OCI-LY3 (cell line): Measurements from ENCODE around the gene MEN1.

Experiments used
- H2AFZ ChIP-seq: fragments of 200-600, 300-600 bp; shearing (Covaris generic); 2 replicates; pipeline ENCODE4 v1.6.0; 2014; ENCODE audit warnings: antibody characterized with exemption, low read depth, low read length
- H3K27ac ChIP-seq: fragments of 200-600, 300-600 bp; sonication (generic); 2 replicates; pipeline ENCODE4 v1.5.1; 2014; ENCODE audit warnings: mild to moderate bottlenecking, low read length, moderate library complexity, mixed read lengths
- H3K27me3 ChIP-seq: fragments of 200-600, 300-600 bp; sonication (generic); 2 replicates; pipeline ENCODE4 v1.6.1; 2014; ENCODE audit warnings: low read depth, low read length, mixed read lengths
- H3K36me3 ChIP-seq: fragments of 200-600, 300-600 bp; sonication (generic); replicated peaks from 2 replicates; pipeline ENCODE3; 2014; ENCODE audit warnings: low read depth, low read length, mixed read lengths
- H3K4me1 ChIP-seq: fragments of 300-600, 200-600 bp; sonication (generic); 2 replicates; pipeline ENCODE4 v1.6.1; 2014; ENCODE audit warnings: low read length, mixed read lengths
- H3K4me2 ChIP-seq: fragments of 200-600, 300-600 bp; sonication (generic); 2 replicates; pipeline ENCODE4 v1.6.1; 2014; ENCODE audit warnings: low read length, mixed read lengths
- H3K4me3 ChIP-seq: fragments of 300-600, 200-600 bp; sonication (generic); 2 replicates; pipeline ENCODE4 v1.5.1; 2014; ENCODE audit warnings: antibody characterized with exemption, mild to moderate bottlenecking, low read length, moderate library complexity
- H3K79me2 ChIP-seq: fragments of 300-600, 200-600 bp; shearing (Covaris generic); 2 replicates; pipeline ENCODE4 v1.6.1; 2014; ENCODE audit warnings: mild to moderate bottlenecking, low read length, mixed read lengths
- H3K9ac ChIP-seq: fragments of 300-600, 200-600 bp; shearing (Covaris generic); 2 replicates; pipeline ENCODE4 v1.6.0; 2014; ENCODE audit warnings: mild to moderate bottlenecking, low read length, moderate library complexity
- H3K9me3 ChIP-seq: fragments of 200-600, 300-600 bp; shearing (Covaris generic); 2 replicates; pipeline ENCODE4 v1.6.1; 2014; ENCODE audit warnings: low read length, mixed read lengths; ENCODE audit not compliant: insufficient read depth
- H4K20me1 ChIP-seq: fragments of 200-600, 300-600 bp; sonication (generic); 2 replicates; pipeline ENCODE4 v1.6.1; 2016; ENCODE audit warnings: low read length, mixed read lengths; ENCODE audit not compliant: insufficient read depth
- EZH2phosphoT487 ChIP-seq: fragments of 200-600 bp; shearing (Covaris generic); IDR thresholded peaks from 2 replicates; pipeline ENCODE4 v1.6.1; 2018; ENCODE audit warnings: antibody characterized with exemption, mixed run types, low read depth
- TF ChIP-seq, protein P1 (sequence below): fragments of 200-600, 300-600 bp; sonication (generic); IDR thresholded peaks from 2 replicates; pipeline ENCODE4 v1.5.1; 2014; ENCODE audit warnings: antibody characterized with exemption, low read length, low read depth

Gene MEN1

GRCh38 chr11:64800303-64801157 lies 9.8 kb downstream of the MEN1 start:
- Histone ChIP-seq H3K79me2 (peaks cover 16% of the 10 kb centered on the region), H3K27ac (no peak overlapping the region), H2AFZ (no peak overlapping the region), H3K4me1 (peaks cover 19% of the 10 kb centered on the region), H3K36me3 (peaks cover 45% of the 10 kb centered on the region), H3K4me2 (no peak overlapping the region), H3K9ac (no peak overlapping the region), H3K9me3 (no peaks in the 10 kb centered on the region), H3K4me3 (no peak overlapping the region), H4K20me1 (no peaks in the 10 kb centered on the region), H3K27me3 (no peaks in the 10 kb centered on the region)
- TF ChIP-seq, protein P1, sequence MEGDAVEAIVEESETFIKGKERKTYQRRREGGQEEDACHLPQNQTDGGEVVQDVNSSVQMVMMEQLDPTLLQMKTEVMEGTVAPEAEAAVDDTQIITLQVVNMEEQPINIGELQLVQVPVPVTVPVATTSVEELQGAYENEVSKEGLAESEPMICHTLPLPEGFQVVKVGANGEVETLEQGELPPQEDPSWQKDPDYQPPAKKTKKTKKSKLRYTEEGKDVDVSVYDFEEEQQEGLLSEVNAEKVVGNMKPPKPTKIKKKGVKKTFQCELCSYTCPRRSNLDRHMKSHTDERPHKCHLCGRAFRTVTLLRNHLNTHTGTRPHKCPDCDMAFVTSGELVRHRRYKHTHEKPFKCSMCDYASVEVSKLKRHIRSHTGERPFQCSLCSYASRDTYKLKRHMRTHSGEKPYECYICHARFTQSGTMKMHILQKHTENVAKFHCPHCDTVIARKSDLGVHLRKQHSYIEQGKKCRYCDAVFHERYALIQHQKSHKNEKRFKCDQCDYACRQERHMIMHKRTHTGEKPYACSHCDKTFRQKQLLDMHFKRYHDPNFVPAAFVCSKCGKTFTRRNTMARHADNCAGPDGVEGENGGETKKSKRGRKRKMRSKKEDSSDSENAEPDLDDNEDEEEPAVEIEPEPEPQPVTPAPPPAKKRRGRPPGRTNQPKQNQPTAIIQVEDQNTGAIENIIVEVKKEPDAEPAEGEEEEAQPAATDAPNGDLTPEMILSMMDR: no peak
- no peak for TF ChIP-seq EZH2phosphoT487

DNA sequence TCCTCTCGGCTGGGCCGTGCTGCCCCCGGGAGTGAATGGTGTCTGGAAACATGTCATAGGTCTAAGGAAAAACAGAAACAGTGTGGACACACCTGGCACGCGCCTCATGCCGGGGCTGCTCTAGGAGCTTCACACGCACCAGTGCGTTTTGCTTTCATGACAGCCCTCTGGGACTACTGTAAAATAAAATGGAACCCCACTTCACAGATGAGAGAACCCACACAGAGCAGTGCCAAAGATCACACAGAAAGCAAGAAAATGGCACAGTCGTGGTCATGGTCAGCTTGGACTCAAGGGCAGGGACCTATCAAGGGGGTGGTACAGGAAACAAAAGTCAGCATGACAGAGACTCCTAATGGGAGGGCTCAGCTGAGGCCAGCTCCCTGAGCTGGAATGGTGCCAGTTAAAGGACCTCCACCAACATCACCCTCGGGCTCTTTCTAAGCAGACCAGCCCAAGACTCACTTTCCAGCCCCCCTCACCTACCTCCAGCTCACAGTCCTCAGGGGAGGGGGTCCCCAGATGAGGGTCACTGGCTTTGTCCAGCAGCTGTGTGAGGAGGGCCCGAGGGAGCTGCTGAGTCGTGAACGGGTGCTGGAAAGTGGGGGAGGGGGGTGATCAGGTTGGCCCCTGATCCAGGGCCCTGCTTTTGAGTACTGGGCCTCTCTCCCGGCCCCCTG lies 10.6 kb downstream of the MEN1 start:
- no peak for TF ChIP-seq EZH2phosphoT487
- H3K27ac ChIP-seq: no peak overlapping the region
- H3K36me3 ChIP-seq: peaks cover 44% of the 10 kb centered on the region
- H3K4me1 ChIP-seq: peaks cover 19% of the 10 kb centered on the region
- H4K20me1 ChIP-seq: no peaks in the 10 kb centered on the region
- no peak overlapping the region for H3K9ac ChIP-seq
- no peaks in the 10 kb centered on the region for H3K9me3 ChIP-seq
- no peak overlapping the region for H2AFZ ChIP-seq
- peaks cover 16% of the 10 kb centered on the region for H3K79me2 ChIP-seq
- H3K4me3 ChIP-seq: no peak overlapping the region
- H3K4me2 ChIP-seq: no peak overlapping the region
- no peaks in the 10 kb centered on the region for H3K27me3 ChIP-seq

DNA sequence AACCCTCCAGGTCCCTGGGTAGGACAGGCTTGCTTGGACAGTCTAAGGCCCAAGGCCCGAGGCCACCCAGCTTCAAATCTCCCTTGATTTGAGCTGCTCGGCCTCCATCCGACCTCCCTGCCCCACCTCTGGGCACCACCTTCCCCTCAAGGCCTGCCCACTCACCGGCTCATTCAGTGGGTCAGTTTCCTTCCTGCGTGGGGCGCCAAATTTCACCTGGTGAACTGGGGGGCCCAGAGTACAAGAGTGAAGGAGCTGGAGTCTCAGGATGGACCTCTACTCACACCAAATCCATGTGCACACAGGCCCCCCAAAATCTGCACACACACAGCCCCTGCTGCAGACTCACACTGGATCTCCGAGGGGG lies 11.1 kb downstream of the MEN1 start:
- H3K4me2 ChIP-seq: no peak overlapping the region
- H3K4me3 ChIP-seq: no peak overlapping the region
- H3K27ac ChIP-seq: no peak overlapping the region
- H3K36me3 ChIP-seq: peaks cover 40% of the 10 kb centered on the region
- peaks cover 19% of the 10 kb centered on the region for H3K4me1 ChIP-seq
- peaks cover 16% of the 10 kb centered on the region for H3K79me2 ChIP-seq
- H2AFZ ChIP-seq: no peak overlapping the region
- no peaks in the 10 kb centered on the region for H3K27me3 ChIP-seq
- TF ChIP-seq, protein P1: no peak
- TF ChIP-seq EZH2phosphoT487: no peak
- no peaks in the 10 kb centered on the region for H3K9me3 ChIP-seq
- no peaks in the 10 kb centered on the region for H4K20me1 ChIP-seq
- H3K9ac ChIP-seq: no peak overlapping the region

DNA sequence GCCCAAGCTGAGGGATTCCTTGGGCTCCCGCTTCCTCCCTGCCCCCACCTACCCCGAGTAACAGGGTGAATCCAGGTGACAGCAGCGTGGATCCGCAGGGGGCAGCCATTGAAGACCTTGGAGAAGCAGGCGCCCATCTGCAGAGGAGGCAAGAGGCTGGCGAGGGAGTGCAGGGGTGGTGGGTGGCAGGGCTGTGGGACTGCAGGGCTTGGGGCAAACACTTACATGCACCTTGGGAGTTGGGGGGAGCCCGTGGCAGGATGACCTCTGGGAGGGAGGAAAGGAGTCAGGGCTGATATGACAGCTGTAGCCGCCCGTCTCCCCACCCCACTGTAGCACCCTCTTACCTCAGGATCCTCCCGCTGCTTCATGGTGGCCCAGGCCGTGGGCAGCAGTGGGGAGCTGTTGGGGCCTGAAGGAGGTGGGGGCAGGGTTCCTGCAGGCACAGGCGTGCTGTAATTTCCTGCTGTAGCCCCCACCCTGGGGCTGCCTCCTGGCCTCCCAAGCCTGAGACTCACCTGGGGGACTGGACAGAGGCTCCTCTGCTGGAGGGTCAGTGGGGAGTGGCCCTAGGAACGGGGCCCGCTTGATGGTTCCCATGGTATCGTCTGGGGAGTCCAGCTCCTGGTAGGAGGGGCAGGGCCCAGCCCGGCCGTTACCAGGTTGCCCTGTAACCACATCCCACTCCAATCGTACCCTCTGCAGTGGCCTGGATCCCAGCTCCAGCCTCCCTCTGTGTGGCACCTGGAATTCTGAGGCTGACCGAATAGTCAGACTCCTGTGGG lies 13.4 kb downstream of the MEN1 start:
- Histone ChIP-seq H3K4me2 (no peak overlapping the region), H3K4me3 (no peak overlapping the region), H3K36me3 (peaks cover 40% of the 10 kb centered on the region), H4K20me1 (no peaks in the 10 kb centered on the region), H3K4me1 (peaks cover 10% of the 10 kb centered on the region), H3K27me3 (no peaks in the 10 kb centered on the region), H3K27ac (no peak overlapping the region), H2AFZ (no peak overlapping the region), H3K79me2 (peaks cover 3% of the 10 kb centered on the region), H3K9me3 (no peaks in the 10 kb centered on the region), H3K9ac (no peak overlapping the region)
- TF ChIP-seq, protein P1: no peak
- TF ChIP-seq EZH2phosphoT487: no peak
